Activated naive CD8-positive, alpha-beta T cell treated with anti-CD3 and anti-CD28 coated beads, Interleukin-2, amount 10 ng/mL, durations not matched to agents 7 days and 5 days (primary cell): Measurements from ENCODE around the gene FAM83G. TPM values are rescaled to one million over a fixed set of nuclear protein-coding genes. Genes with fewer than 3 reads are reported as not detected.

Experiments
- ATAC-seq: fragments of 150-1000 bp; cut with Tn5 transposase; one replicate; pipeline ENCODE4 v1.10.0; 2021; ENCODE audit warnings: low read depth, moderate library complexity
- POLR2A ChIA-PET: fragments of 350-600 bp; sonication (Branson Sonifier 250); formaldehyde crosslinking; loops from one replicate; lab custom pipeline; 2021; ENCODE audit warnings: antibody characterized with exemption; lab: Charles Lee
- DNase-seq: peaks from one replicate; pipeline ENCODE4 v3.0.0; 2021
- H3K27ac Mint-ChIP-seq: one replicate; pipeline ENCODE4 v1.8.0; 2022; ENCODE audit warnings: mild to moderate bottlenecking, mixed read lengths
- H3K27me3 Mint-ChIP-seq: one replicate; pipeline ENCODE4 v1.8.0; 2022; ENCODE audit warnings: mild to moderate bottlenecking, moderate library complexity, mixed read lengths
- H3K36me3 Mint-ChIP-seq: one replicate; pipeline ENCODE4 v1.8.0; 2021; ENCODE audit warnings: mild to moderate bottlenecking, mixed read lengths
- H3K4me1 Mint-ChIP-seq: one replicate; pipeline ENCODE4 v1.8.0; 2021; ENCODE audit warnings: mixed read lengths
- H3K4me3 Mint-ChIP-seq: one replicate; pipeline ENCODE4 v1.8.0; 2022; ENCODE audit warnings: mild to moderate bottlenecking, moderate library complexity, mixed read lengths
- H3K9me3 Mint-ChIP-seq: one replicate; pipeline ENCODE4 v1.8.0; 2021; ENCODE audit warnings: mixed read lengths
- total RNA-seq, 2 experiments: library from RNA; stranded (reverse); gene quantifications; one replicate each; pipeline ENCODE4 v1.2.3, GENCODE V29; 2021

The FAM83G gene
- total RNA-seq, 2 experiments from 2014 or later, result 7.1 to 8.3 TPM

- Mint-ChIP-seq H3K9me3 (peaks cover 3% of the 10 kb centered on the region), H3K4me1 (peaks cover 16% of the 10 kb centered on the region), H3K27me3 (no peaks in the 10 kb centered on the region), H3K27ac (no peak overlapping the region), H3K36me3 (peaks cover 10% of the 10 kb centered on the region), H3K4me3 (no peak overlapping the region)
- POLR2A ChIA-PET, result no interaction called here
- no peak for ATAC-seq
- no peak for DNase-seq
Measured at GRCh38 chr17:18997650-18998196, 6.8 kb downstream of the FAM83G start.

- H3K4me1 Mint-ChIP-seq, result peaks cover 12% of the 10 kb centered on the region
- DNase-seq (no peak), ATAC-seq (no peak)
- H3K27me3 Mint-ChIP-seq, result no peaks in the 10 kb centered on the region
- H3K9me3 Mint-ChIP-seq, result peaks cover 3% of the 10 kb centered on the region
- no peak overlapping the region for H3K27ac Mint-ChIP-seq
- POLR2A ChIA-PET, result interaction anchor here (0.7 kb wide), 1 partner anchor 23 kb away, joined by 3 read pairs; no protein-coding TSS in a partner anchor
- H3K4me3 Mint-ChIP-seq, result no peak overlapping the region
- H3K36me3 Mint-ChIP-seq, result peaks cover 10% of the 10 kb centered on the region
Measured at GRCh38 chr17:18996458-18996857, 8.1 kb downstream of the FAM83G start.

- Mint-ChIP-seq H3K36me3 (peaks cover 10% of the 10 kb centered on the region), H3K9me3 (peaks cover 3% of the 10 kb centered on the region), H3K4me1 (peaks cover 12% of the 10 kb centered on the region), H3K4me3 (no peak overlapping the region), H3K27me3 (no peaks in the 10 kb centered on the region), H3K27ac (no peak overlapping the region)
- DNase-seq (no peak), ATAC-seq (no peak)
- POLR2A ChIA-PET, result no interaction called here
Measured at GRCh38 chr17:18995220-18995619, 9.3 kb downstream of the FAM83G start.

- H3K27me3 Mint-ChIP-seq, result no peaks in the 10 kb centered on the region
- no peak for ATAC-seq
- peaks cover 12% of the 10 kb centered on the region for H3K4me1 Mint-ChIP-seq
- peaks cover 3% of the 10 kb centered on the region for H3K9me3 Mint-ChIP-seq
- H3K36me3 Mint-ChIP-seq, result peaks cover 10% of the 10 kb centered on the region
- DNase-seq, result no peak
- no peak overlapping the region for H3K4me3 Mint-ChIP-seq
- H3K27ac Mint-ChIP-seq, result no peak overlapping the region
- POLR2A ChIA-PET, result no interaction called here
Measured at GRCh38 chr17:18994631-18995030, 9.9 kb downstream of the FAM83G start.

- no peak for DNase-seq
- Mint-ChIP-seq H3K4me1 (peaks cover 12% of the 10 kb centered on the region), H3K4me3 (no peak overlapping the region), H3K27me3 (no peaks in the 10 kb centered on the region), H3K27ac (no peak overlapping the region), H3K9me3 (peaks cover 3% of the 10 kb centered on the region), H3K36me3 (peaks cover 10% of the 10 kb centered on the region)
- ATAC-seq, result no peak
- POLR2A ChIA-PET, result no interaction called here
Measured at GRCh38 chr17:18993905-18994526, 10.5 kb downstream of the FAM83G start.

GRCh38 chr17:18992454-18993130 lies 12.0 kb downstream of the FAM83G start:
- ATAC-seq, result peak; percentile 59
- Mint-ChIP-seq H3K27ac (no peak overlapping the region), H3K27me3 (no peaks in the 10 kb centered on the region), H3K4me3 (peak overlapping the region; percentile 23), H3K4me1 (peaks cover 12% of the 10 kb centered on the region), H3K36me3 (peaks cover 10% of the 10 kb centered on the region), H3K9me3 (peaks cover 3% of the 10 kb centered on the region)
- POLR2A ChIA-PET, result no interaction called here
- no peak for DNase-seq

- no peak overlapping the region for H3K4me3 Mint-ChIP-seq
- peaks cover 9% of the 10 kb centered on the region for H3K36me3 Mint-ChIP-seq
- no peak for ATAC-seq
- peaks cover 3% of the 10 kb centered on the region for H3K9me3 Mint-ChIP-seq
- no peaks in the 10 kb centered on the region for H3K27me3 Mint-ChIP-seq
- POLR2A ChIA-PET, result interaction anchor here (1.2 kb wide), 1 partner anchor 11 kb away, joined by 3 read pairs; no protein-coding TSS in a partner anchor
- H3K27ac Mint-ChIP-seq, result no peak overlapping the region
- peaks cover 18% of the 10 kb centered on the region for H3K4me1 Mint-ChIP-seq
- DNase-seq, result no peak
Measured at GRCh38 chr17:18991531-18992315, 12.8 kb downstream of the FAM83G start.

- Mint-ChIP-seq H3K9me3 (peaks cover 3% of the 10 kb centered on the region), H3K36me3 (peaks cover 4% of the 10 kb centered on the region), H3K27ac (no peak overlapping the region), H3K4me3 (no peak overlapping the region), H3K4me1 (peaks cover 18% of the 10 kb centered on the region), H3K27me3 (no peaks in the 10 kb centered on the region)
- ATAC-seq, result no peak
- POLR2A ChIA-PET, result no interaction called here
- DNase-seq, result no peak
Measured at GRCh38 chr17:18990331-18990730, 14.2 kb downstream of the FAM83G start.

GRCh38 chr17:18988546-18989173 lies 15.9 kb downstream of the FAM83G start:
- no peak for ATAC-seq
- Mint-ChIP-seq H3K4me3 (no peak overlapping the region), H3K9me3 (no peaks in the 10 kb centered on the region), H3K36me3 (no peaks in the 10 kb centered on the region), H3K4me1 (peaks cover 18% of the 10 kb centered on the region), H3K27ac (no peak overlapping the region), H3K27me3 (no peaks in the 10 kb centered on the region)
- no peak for DNase-seq
- POLR2A ChIA-PET, result no interaction called here

- H3K36me3 Mint-ChIP-seq, result no peaks in the 10 kb centered on the region
- ATAC-seq (no peak), DNase-seq (no peak)
- no peak overlapping the region for H3K27ac Mint-ChIP-seq
- no peak overlapping the region for H3K4me3 Mint-ChIP-seq
- POLR2A ChIA-PET, result no interaction called here
- peaks cover 14% of the 10 kb centered on the region for H3K4me1 Mint-ChIP-seq
- no peaks in the 10 kb centered on the region for H3K27me3 Mint-ChIP-seq
- H3K9me3 Mint-ChIP-seq, result no peaks in the 10 kb centered on the region
Measured at GRCh38 chr17:18987862-18988545, 16.6 kb downstream of the FAM83G start.

- Mint-ChIP-seq H3K36me3 (no peaks in the 10 kb centered on the region), H3K27ac (no peak overlapping the region), H3K27me3 (no peaks in the 10 kb centered on the region), H3K9me3 (no peaks in the 10 kb centered on the region), H3K4me3 (no peak overlapping the region), H3K4me1 (peaks cover 8% of the 10 kb centered on the region)
- ATAC-seq, result no peak
- POLR2A ChIA-PET, result no interaction called here
- no peak for DNase-seq
Measured at GRCh38 chr17:18987230-18987610, 17.3 kb downstream of the FAM83G start.

- POLR2A ChIA-PET, result no interaction called here
- Mint-ChIP-seq H3K4me3 (no peak overlapping the region), H3K27ac (no peak overlapping the region), H3K36me3 (no peaks in the 10 kb centered on the region), H3K9me3 (no peaks in the 10 kb centered on the region), H3K27me3 (no peaks in the 10 kb centered on the region), H3K4me1 (peaks cover 6% of the 10 kb centered on the region)
- DNase-seq (no peak), ATAC-seq (peak; percentile 25)
Measured at GRCh38 chr17:18986541-18987229, 17.9 kb downstream of the FAM83G start.
